NOMO-1 treated with DMSO at 0.1 percent for 48 hours (cell line): Measurements from ENCODE around the gene PHC2.
"Not testable (repeated sequence)": the region's sequence is repeated elsewhere in the genome, so short reads cannot be mapped to it uniquely, and the experiment has no call there.

Experiments used
- DNase-seq: peaks from one replicate; lab custom pipeline; 2025; ENCODE audit not compliant: unreplicated experiment; lab: John Stamatoyannopoulos, UW

PHC2 gene

GRCh38 chr1:33297911-33298622 is 132.8 kb downstream of the PHC2 start:
- no peak for DNase-seq

GRCh38 chr1:33296824-33297223 is 134.1 kb downstream of the PHC2 start:
- no peak for DNase-seq

GRCh38 chr1:33296082-33296458 is 134.8 kb downstream of the PHC2 start:
- no peak for DNase-seq

GRCh38 chr1:33295450-33296081 is 135.3 kb downstream of the PHC2 start:
- peak; percentile 32 for DNase-seq

GRCh38 chr1:33295023-33295422 is 135.9 kb downstream of the PHC2 start:
- no peak for DNase-seq

GRCh38 chr1:33294071-33295010 is 136.6 kb downstream of the PHC2 start:
- no peak for DNase-seq

GRCh38 chr1:33292726-33293340 is 138.1 kb downstream of the PHC2 start:
- no peak for DNase-seq

- DNase-seq, result not testable (repeated sequence)
These were observed 140.3 kb downstream of the PHC2 start for GRCh38 chr1:33290615-33291014.

- DNase-seq, result no peak
These were observed 141.1 kb downstream of the PHC2 start for GRCh38 chr1:33289858-33290154.

GRCh38 chr1:33288976-33289857 is 141.7 kb downstream of the PHC2 start:
- DNase-seq, result no peak

GRCh38 chr1:33287317-33287716 is 143.6 kb downstream of the PHC2 start:
- no peak for DNase-seq

- no peak for DNase-seq
These were observed 144.3 kb downstream of the PHC2 start for GRCh38 chr1:33286451-33287185.

GRCh38 chr1:33284049-33284448 is 146.8 kb downstream of the PHC2 start:
- no peak for DNase-seq

GRCh38 chr1:33282791-33283190 is 148.1 kb downstream of the PHC2 start:
- DNase-seq, result no peak

- no peak for DNase-seq
These were observed 149.2 kb downstream of the PHC2 start for GRCh38 chr1:33281554-33282303.

- DNase-seq, result no peak
These were observed 150.7 kb downstream of the PHC2 start for GRCh38 chr1:33280091-33280661.

GRCh38 chr1:33277488-33278084 is 153.3 kb downstream of the PHC2 start:
- no peak for DNase-seq

GRCh38 chr1:33276573-33277298 is 154.2 kb downstream of the PHC2 start:
- DNase-seq, result no peak
